Measurements from ENCODE around the gene GTF2H1. TPM values are rescaled to one million over a fixed set of nuclear protein-coding genes. Genes with fewer than 3 reads are reported as not detected.
A peak's percentile ranks its signal among the peaks of the same experiment; 100 is the strongest.

Gene GTF2H1
- total RNA-seq (66.2 and 68.2 TPM in 2 replicates), polyA plus RNA-seq (25.3 and 33.8 TPM in 2 replicates)

GRCh38 chr11:18321969-18322711, at the start of gene GTF2H1, which contains the start of gene HPS5:
GTF2H1 (plus strand) TSS chr11:18322567; CDS start chr11:18333075, 10,508 bp downstream.
HPS5 (minus strand) TSS chr11:18322140; CDS start chr11:18317858, 4,282 bp downstream.
- no peaks in the 10 kb centered on the region for H3K9me3 ChIP-seq (ENCODE audit: low read depth)
- H3K4me2 ChIP-seq = peak within 1 kb of the TSS; percentile 87
- WGBS (ENCODE audit: low lambda C conversion rate, missing lambda C conversion rate) = 1% methylated on average over 60 of the region's 61 CpGs
- H3K4me1 ChIP-seq (ENCODE audit: insufficient read depth) = peaks cover 27% of the 10 kb centered on the region
- no peaks in the 10 kb centered on the region for H3K9me2 ChIP-seq (replicated peaks; ENCODE audit: insufficient read depth)
- H3K27me3 ChIP-seq = no peaks in the 10 kb centered on the region
- DNase-seq (ENCODE audit: low spot score) = peak; percentile 99
- TF ChIP-seq EZH2phosphoT487 (IDR thresholded peaks at IDR 0.05; ENCODE audit: low read depth, severe bottlenecking, unreplicated experiment) = no peak
- no peak for TF ChIP-seq CTCF (IDR thresholded peaks at IDR 0.05; ENCODE audit: poor library complexity)
- no peak for TF ChIP-seq EZH2 (IDR thresholded peaks at IDR 0.05; ENCODE audit: borderline replicate concordance)
- peaks cover 90% of the 10 kb centered on the region for H3K79me2 ChIP-seq
- H3K36me3 ChIP-seq (replicated peaks; ENCODE audit: insufficient read depth, low read depth) = no peaks in the 10 kb centered on the region
- H2AFZ ChIP-seq = peak within 1 kb of the TSS; percentile 69
- H3K27ac ChIP-seq = peak within 1 kb of the TSS; percentile 98
- no peaks in the 10 kb centered on the region for H4K20me1 ChIP-seq (ENCODE audit: insufficient read depth, poor library complexity, severe bottlenecking)
- peak within 1 kb of the TSS; percentile 60 for H3K4me3 ChIP-seq

- Histone ChIP-seq H3K9me2 (replicated peaks; ENCODE audit: insufficient read depth) (no peaks in the 10 kb centered on the region), H3K36me3 (replicated peaks; ENCODE audit: insufficient read depth, low read depth) (no peaks in the 10 kb centered on the region), H3K27me3 (no peaks in the 10 kb centered on the region), H3K27ac (peak overlapping the region; percentile 55), H3K4me1 (ENCODE audit: insufficient read depth) (no peaks in the 10 kb centered on the region), H3K4me2 (no peak overlapping the region), H2AFZ (no peak overlapping the region), H3K9me3 (ENCODE audit: low read depth) (no peaks in the 10 kb centered on the region), H4K20me1 (ENCODE audit: insufficient read depth, poor library complexity, severe bottlenecking) (no peaks in the 10 kb centered on the region), H3K79me2 (no peaks in the 10 kb centered on the region), H3K4me3 (no peak overlapping the region)
- DNase-seq (ENCODE audit: low spot score) = no peak
- WGBS (ENCODE audit: low lambda C conversion rate, missing lambda C conversion rate) = 89% methylated on average over 5 of the region's 5 CpGs
- TF ChIP-seq CTCF (IDR thresholded peaks at IDR 0.05; ENCODE audit: poor library complexity) (no peak), EZH2 (IDR thresholded peaks at IDR 0.05; ENCODE audit: borderline replicate concordance) (no peak), EZH2phosphoT487 (IDR thresholded peaks at IDR 0.05; ENCODE audit: low read depth, severe bottlenecking, unreplicated experiment) (no peak)
Measured at GRCh38 chr11:18277565-18278271, 44.6 kb upstream of the GTF2H1 start.

GRCh38 chr11:18280438-18281045, 41.8 kb upstream of the GTF2H1 start:
- Histone ChIP-seq H3K36me3 (replicated peaks; ENCODE audit: insufficient read depth, low read depth) (peaks cover 6% of the 10 kb centered on the region), H3K9me2 (replicated peaks; ENCODE audit: insufficient read depth) (no peaks in the 10 kb centered on the region), H4K20me1 (ENCODE audit: insufficient read depth, poor library complexity, severe bottlenecking) (no peaks in the 10 kb centered on the region), H3K9me3 (ENCODE audit: low read depth) (no peaks in the 10 kb centered on the region), H3K27me3 (no peaks in the 10 kb centered on the region), H2AFZ (no peak overlapping the region), H3K4me1 (ENCODE audit: insufficient read depth) (no peaks in the 10 kb centered on the region), H3K79me2 (no peaks in the 10 kb centered on the region), H3K27ac (no peak overlapping the region), H3K4me3 (no peak overlapping the region), H3K4me2 (no peak overlapping the region)
- DNase-seq (ENCODE audit: low spot score) = no peak
- TF ChIP-seq CTCF (IDR thresholded peaks at IDR 0.05; ENCODE audit: poor library complexity) (no peak), EZH2 (IDR thresholded peaks at IDR 0.05; ENCODE audit: borderline replicate concordance) (no peak), EZH2phosphoT487 (IDR thresholded peaks at IDR 0.05; ENCODE audit: low read depth, severe bottlenecking, unreplicated experiment) (no peak)
- WGBS (ENCODE audit: low lambda C conversion rate, missing lambda C conversion rate) = 96% methylated on average over 4 of the region's 4 CpGs

Data from hepatocyte (in vitro differentiated cells).